BLaER1 (cell line): Measurements from ENCODE around the gene PPME1.
"Not testable (repeated sequence)": the region's sequence is repeated elsewhere in the genome, so short reads cannot be mapped to it uniquely, and the experiment has no call there.

ENCODE experiments used
- H3K27ac ChIP-seq: shearing (Covaris generic); formaldehyde crosslinking; 2 replicates; pipeline ENCODE4 v1.8.1; 2022
- H3K27me3 ChIP-seq: shearing (Covaris generic); formaldehyde crosslinking; 2 replicates; pipeline ENCODE4 v1.8.1; 2022
- H3K36me3 ChIP-seq: shearing (Covaris generic); formaldehyde crosslinking; 2 replicates; pipeline ENCODE4 v1.8.1; 2022
- H3K4me1 ChIP-seq: shearing (Covaris generic); formaldehyde crosslinking; 2 replicates; pipeline ENCODE4 v1.8.1; 2022
- H3K4me2 ChIP-seq: shearing (Covaris generic); formaldehyde crosslinking; 2 replicates; pipeline ENCODE4 v1.8.1; 2022
- H3K4me3 ChIP-seq: shearing (Covaris generic); formaldehyde crosslinking; 2 replicates; pipeline ENCODE4 v1.8.1; 2022
- H3K9ac ChIP-seq: shearing (Covaris generic); formaldehyde crosslinking; 2 replicates; pipeline ENCODE4 v1.8.1; 2022
- H3K9me3 ChIP-seq: shearing (Covaris generic); formaldehyde crosslinking; 2 replicates; pipeline ENCODE4 v1.8.1; 2022
- H4K20me1 ChIP-seq: shearing (Covaris generic); formaldehyde crosslinking; 2 replicates; pipeline ENCODE4 v1.8.1; 2022
- Cebpa-rat ChIP-seq: shearing (Covaris generic); IDR thresholded peaks from 2 replicates; pipeline ENCODE4 v1.8.1; 2022

Gene PPME1

DNA sequence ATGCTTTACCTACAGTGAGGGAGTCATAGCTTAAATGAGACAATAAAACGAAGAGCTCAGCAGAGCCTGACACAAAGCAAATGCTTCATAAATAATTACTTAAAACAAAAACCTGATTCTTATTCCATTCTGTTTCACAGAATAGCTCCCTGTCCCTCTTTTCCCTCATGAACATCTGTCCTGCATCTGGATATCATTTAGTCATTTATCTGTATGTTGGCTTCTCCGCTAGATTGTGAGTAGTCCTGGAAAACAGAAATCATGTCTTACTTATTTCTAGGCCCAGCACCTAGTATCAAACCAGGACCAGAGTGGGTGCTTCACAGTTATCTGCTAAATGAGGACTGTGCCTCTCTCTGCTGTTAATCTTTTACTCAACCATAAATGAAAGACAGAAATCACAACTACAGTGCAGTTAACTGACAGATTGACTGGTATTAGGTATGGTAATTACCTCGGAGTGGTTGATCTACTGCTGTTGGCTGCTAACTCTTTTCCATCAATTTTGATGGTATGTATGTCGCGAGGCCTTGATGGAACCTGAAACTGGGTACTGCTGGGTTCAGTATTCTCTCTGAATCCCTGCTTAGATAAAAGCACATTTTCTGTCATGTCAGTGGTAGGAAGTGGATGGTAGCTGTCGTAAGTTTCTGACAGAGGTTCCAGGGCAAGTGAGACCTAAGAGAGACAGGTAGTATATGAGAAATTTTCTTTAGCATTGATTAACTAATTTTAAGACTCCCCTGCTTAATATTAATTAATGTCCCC, 31.8 kb upstream of the PPME1 start:
- no peaks in the 10 kb centered on the region for H3K4me1 ChIP-seq
- no peak for TF ChIP-seq Cebpa-rat
- peaks cover 53% of the 10 kb centered on the region for H3K36me3 ChIP-seq
- no peaks in the 10 kb centered on the region for H4K20me1 ChIP-seq
- H3K9me3 ChIP-seq: no peaks in the 10 kb centered on the region
- no peak overlapping the region for H3K4me2 ChIP-seq
- H3K4me3 ChIP-seq: no peak overlapping the region
- H3K27ac ChIP-seq: no peak overlapping the region
- no peaks in the 10 kb centered on the region for H3K27me3 ChIP-seq
- no peak overlapping the region for H3K9ac ChIP-seq

DNA sequence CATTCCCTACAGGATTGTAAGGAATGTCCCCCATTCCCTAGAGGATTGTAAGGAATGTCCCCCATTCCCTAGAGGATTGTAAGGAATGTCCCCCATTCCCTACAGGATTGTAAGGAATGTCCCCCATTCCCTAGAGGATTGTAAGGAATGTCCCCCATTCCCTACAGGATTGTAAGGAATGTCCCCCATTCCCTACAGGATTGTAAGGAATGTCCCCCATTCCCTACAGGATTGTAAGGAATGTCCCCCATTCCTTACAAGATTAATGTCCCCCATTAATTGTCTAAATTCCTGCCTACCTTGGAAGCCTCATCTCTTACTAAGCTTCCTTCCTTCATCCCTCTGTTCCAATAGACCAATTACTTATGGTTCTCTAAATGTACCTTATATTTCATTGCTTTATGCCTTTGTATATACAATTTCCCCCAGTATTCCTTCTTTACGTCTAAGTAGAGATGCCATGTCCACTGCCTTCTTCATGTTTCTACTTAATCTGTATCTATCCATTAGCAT, 31.1 kb upstream of the PPME1 start:
- not testable (repeated sequence) for H3K27ac ChIP-seq, H4K20me1 ChIP-seq, H3K9me3 ChIP-seq, H3K4me3 ChIP-seq, H3K9ac ChIP-seq, H3K27me3 ChIP-seq, H3K4me2 ChIP-seq, H3K4me1 ChIP-seq
- H3K36me3 ChIP-seq: peaks cover 52% of the 10 kb centered on the region

DNA sequence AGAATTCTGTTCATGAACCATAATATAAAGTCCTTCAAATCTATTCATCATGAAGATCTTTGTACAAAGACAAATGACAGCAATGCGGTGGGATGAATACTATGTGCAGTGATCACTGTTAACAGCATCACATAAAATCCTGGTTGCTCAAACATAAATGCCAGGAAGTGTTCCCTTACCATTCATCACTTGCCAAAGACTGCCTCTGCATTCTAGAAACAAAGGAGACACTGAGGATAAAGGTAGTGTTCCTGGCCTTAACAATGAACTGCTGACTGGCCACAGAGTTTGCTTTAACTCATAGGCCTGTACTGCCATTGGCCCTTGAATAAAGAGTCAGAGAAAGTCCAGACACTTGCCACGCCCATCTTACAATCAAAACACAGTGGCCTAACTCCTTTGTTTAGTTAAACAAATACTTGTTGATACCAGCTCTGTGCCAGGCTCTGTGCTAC, 29.8 kb upstream of the PPME1 start:
- no peak for TF ChIP-seq Cebpa-rat
- Histone ChIP-seq H3K9ac (no peak overlapping the region), H3K4me3 (no peak overlapping the region), H4K20me1 (no peaks in the 10 kb centered on the region), H3K9me3 (no peaks in the 10 kb centered on the region), H3K4me2 (no peak overlapping the region), H3K4me1 (no peaks in the 10 kb centered on the region), H3K27ac (no peak overlapping the region), H3K27me3 (no peaks in the 10 kb centered on the region), H3K36me3 (peaks cover 46% of the 10 kb centered on the region)

DNA sequence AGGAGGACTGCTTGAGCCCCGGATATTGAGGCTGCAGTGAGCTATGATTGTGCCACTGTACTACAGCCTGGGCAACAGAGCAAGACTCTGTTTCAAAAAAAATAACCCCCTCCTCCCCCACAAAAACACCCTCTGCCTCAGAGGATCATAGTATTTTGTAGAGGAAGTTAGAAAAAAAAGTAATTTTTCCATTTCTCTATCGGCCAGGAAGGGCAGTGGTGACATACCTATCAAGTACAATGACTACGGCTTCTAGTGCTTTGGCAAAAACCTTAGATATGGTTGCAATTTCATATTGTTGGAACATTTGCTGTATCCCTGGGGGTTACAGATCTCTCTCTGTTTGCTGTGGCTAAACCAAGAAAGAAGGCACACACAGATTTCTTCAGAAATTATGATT, 29.2 kb upstream of the PPME1 start:
- Histone ChIP-seq H3K4me3 (no peak overlapping the region), H3K9me3 (no peaks in the 10 kb centered on the region), H3K4me1 (no peaks in the 10 kb centered on the region), H3K27ac (no peak overlapping the region), H4K20me1 (no peaks in the 10 kb centered on the region), H3K27me3 (no peaks in the 10 kb centered on the region), H3K4me2 (no peak overlapping the region), H3K36me3 (peaks cover 42% of the 10 kb centered on the region), H3K9ac (no peak overlapping the region)
- TF ChIP-seq Cebpa-rat: no peak

DNA sequence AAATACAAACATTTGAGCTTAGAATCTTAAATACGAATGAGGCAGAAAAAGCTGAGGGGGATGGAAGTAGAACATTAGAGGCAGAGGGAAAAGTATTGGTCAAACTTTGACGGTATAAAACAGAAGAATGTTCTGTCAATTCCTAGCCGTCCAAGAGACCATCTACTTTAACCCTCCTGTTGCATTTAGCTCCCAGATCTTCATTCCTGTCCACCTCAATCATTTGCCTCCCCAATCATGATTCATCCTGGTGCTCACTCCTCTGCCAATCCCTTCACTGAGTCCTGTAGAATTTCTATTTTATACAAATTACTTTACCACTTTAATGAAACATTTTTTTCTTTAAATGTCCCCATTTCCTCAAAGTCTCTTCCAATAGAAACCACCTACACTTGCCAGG, 28.5 kb upstream of the PPME1 start:
- Histone ChIP-seq H3K36me3 (peaks cover 42% of the 10 kb centered on the region), H3K27me3 (no peaks in the 10 kb centered on the region), H3K4me1 (no peaks in the 10 kb centered on the region), H3K9me3 (no peaks in the 10 kb centered on the region), H3K4me3 (no peak overlapping the region), H4K20me1 (no peaks in the 10 kb centered on the region), H3K9ac (no peak overlapping the region), H3K27ac (no peak overlapping the region), H3K4me2 (no peak overlapping the region)
- TF ChIP-seq Cebpa-rat: no peak

DNA sequence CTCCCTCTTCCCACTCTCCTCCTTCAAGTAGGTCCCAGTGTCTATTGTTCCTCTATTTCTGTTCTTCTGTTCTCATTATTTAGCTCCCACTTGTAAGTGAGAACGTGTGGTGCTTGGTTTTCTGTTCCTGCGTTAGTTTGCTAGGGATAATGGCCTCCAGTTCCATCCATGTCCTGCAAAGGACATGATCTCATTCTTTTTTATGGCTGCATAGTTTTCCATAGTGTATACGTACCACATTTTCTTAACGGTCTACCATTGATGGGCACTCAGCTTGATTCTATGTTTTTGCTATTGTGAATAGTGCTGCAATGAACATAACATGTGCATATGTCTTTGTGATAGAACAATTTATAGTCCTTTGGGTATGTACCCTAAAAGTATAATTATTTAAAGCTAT, 26.5 kb upstream of the PPME1 start:
- Histone ChIP-seq H4K20me1 (no peaks in the 10 kb centered on the region), H3K27me3 (no peaks in the 10 kb centered on the region), H3K9ac (no peak overlapping the region), H3K36me3 (peaks cover 22% of the 10 kb centered on the region), H3K4me1 (no peaks in the 10 kb centered on the region), H3K4me3 (no peak overlapping the region), H3K9me3 (no peaks in the 10 kb centered on the region), H3K4me2 (no peak overlapping the region), H3K27ac (no peak overlapping the region)
- no peak for TF ChIP-seq Cebpa-rat

DNA sequence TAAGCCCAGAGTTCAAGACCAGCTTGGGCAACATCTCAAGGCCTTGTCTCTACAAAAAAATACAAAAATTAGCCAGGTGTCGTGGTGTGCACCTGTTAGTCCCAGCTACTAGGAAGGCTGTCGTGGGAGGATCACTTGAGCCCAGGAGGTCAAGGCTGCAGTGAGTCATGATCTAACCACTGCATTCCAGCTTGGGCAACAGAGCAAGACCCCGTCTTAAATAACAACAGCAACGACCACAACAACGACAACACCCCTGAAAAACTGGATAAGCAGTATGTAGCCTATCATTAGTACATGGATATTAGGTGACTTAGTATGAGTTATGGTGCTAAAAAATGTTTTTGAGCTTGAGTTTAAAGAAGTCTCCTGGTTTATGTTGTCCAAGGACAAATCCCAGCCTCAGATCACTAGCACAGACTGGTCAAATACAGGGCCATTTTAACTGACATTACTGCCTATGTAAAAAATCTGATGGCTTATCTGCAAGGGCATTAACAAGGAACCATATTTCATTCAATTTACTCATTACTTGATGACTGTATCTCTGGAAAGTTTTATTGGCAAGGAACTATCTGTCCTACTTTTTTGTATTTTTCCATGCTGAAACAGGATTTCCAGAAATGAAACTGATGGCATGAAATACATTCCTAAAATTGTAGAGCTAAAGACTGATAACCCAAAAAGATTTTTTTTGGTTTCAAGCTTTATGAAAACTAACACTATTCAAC, 23.7 kb upstream of the PPME1 start:
- Histone ChIP-seq H3K9ac (no peak overlapping the region), H3K36me3 (peaks cover 28% of the 10 kb centered on the region), H3K27ac (no peak overlapping the region), H4K20me1 (no peaks in the 10 kb centered on the region), H3K4me1 (no peaks in the 10 kb centered on the region), H3K9me3 (no peaks in the 10 kb centered on the region), H3K27me3 (no peaks in the 10 kb centered on the region), H3K4me2 (no peak overlapping the region), H3K4me3 (no peak overlapping the region)
- TF ChIP-seq Cebpa-rat: no peak

DNA sequence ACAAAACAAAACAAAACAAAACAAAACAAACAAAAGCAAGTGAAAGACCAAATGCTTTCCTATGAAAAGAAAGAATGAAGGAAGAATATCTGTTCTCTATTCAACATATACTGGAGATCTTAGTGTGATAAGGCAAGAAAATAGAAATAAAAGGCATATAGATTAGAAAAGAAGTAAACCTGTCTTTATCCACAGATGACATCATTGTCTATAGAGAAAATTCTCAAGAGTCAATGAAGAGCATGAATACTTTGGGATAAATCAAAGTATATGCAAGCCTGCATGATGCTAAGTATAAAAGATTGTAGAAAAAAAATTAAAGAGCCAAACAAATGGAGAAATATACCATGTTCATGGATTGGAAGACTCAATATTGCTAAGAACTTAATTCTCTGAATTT, 17.9 kb upstream of the PPME1 start:
- Histone ChIP-seq H3K36me3 (peaks cover 42% of the 10 kb centered on the region), H4K20me1 (no peaks in the 10 kb centered on the region), H3K4me2 (no peak overlapping the region), H3K27me3 (no peaks in the 10 kb centered on the region), H3K9me3 (no peaks in the 10 kb centered on the region; the same call in 1 of the 2 replicates), H3K4me3 (no peak overlapping the region), H3K4me1 (no peaks in the 10 kb centered on the region), H3K9ac (no peak overlapping the region), H3K27ac (no peak overlapping the region)
- no peak for TF ChIP-seq Cebpa-rat

DNA sequence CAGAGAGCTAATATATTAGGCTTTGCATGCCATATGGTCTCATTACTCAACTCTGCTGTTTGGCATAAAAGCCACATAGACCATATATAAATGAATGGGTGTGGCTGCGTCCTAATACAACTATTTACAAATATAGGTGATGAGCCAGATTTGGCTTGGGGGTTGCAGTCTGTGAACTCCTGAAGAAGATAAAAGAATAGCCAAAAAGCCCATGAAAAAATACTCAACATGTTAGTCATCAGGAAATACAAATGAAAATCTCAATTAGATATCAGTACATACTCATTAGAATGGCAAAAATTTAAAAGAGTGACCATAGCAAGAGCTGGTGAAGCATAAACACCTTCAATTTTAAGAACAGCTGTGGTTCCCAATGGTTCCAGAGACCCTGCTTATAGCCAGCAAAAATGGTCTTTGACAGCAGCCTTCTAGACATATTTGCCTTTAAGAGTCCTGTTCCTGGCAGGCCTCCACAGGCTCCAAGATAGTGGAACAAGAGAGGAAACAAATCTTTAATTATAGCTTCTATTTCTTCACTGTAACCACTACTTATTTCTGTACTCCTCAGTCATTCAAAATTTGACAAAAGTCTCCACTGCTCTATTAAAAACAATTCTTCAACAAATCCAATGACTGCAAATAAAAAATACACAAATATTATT, 16.3 kb upstream of the PPME1 start:
- H3K4me1 ChIP-seq: no peaks in the 10 kb centered on the region
- no peaks in the 10 kb centered on the region for H4K20me1 ChIP-seq
- H3K27ac ChIP-seq: no peak overlapping the region
- H3K4me2 ChIP-seq: no peak overlapping the region
- no peak for TF ChIP-seq Cebpa-rat
- H3K9me3 ChIP-seq: no peaks in the 10 kb centered on the region; the same call in 1 of the 2 replicates
- H3K9ac ChIP-seq: no peak overlapping the region
- no peak overlapping the region for H3K4me3 ChIP-seq
- H3K36me3 ChIP-seq: peaks cover 53% of the 10 kb centered on the region
- no peaks in the 10 kb centered on the region for H3K27me3 ChIP-seq

DNA sequence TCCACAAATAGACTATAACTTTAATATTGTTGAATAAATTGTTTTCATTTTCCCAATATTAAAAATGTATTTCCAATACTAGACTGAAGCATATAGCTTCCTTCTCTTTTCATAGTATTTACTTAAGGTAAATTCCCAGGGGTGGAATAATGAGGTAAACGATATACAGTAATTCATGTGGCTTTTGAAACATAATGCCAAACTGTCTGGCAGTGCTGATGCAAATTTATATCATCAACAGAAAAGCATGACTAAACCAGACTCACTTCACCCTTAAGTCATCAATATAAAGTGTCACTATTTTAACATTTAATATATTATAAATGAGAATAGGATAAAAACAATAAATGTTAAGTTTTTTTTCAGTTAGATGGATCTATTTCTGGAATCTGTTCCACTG, 13.9 kb upstream of the PPME1 start:
- TF ChIP-seq Cebpa-rat: no peak
- Histone ChIP-seq H3K9ac (no peak overlapping the region), H3K4me3 (no peak overlapping the region), H3K27me3 (no peaks in the 10 kb centered on the region), H4K20me1 (no peaks in the 10 kb centered on the region), H3K36me3 (peaks cover 64% of the 10 kb centered on the region), H3K27ac (no peak overlapping the region), H3K4me1 (no peaks in the 10 kb centered on the region), H3K9me3 (no peaks in the 10 kb centered on the region; the same call in 1 of the 2 replicates), H3K4me2 (no peak overlapping the region)
